ENCODE measurements around the gene ZNF746.

ZNF746 gene

GRCh38 chr7:149496642-149497391 is 792 bp downstream of the ZNF746 start:
- WGBS = 5% methylated on average over 26 of the region's 51 CpGs
- Histone ChIP-seq H3K9ac (ENCODE audit: low read length) (peak overlapping the region; percentile 95), H3K4me3 (ENCODE audit: insufficient read depth in 1 of 2, low read depth in 1 of 2, low read length in 2 of 2) (peak overlapping the region; percentile 84 to 92), H3K4me1 (ENCODE audit: control insufficient read depth, insufficient read depth, low read depth, low read length) (peaks cover 7% of the 10 kb centered on the region), H2BK5ac (ENCODE audit: low read depth, low read length, poor library complexity, severe bottlenecking) (peak overlapping the region; percentile 92), H3K18ac (ENCODE audit: low read depth in 1 of 2, low read length in 2 of 2) (peak overlapping the region; percentile 73 to 82), H3K4ac (ENCODE audit: low read depth in 1 of 2, low read length in 2 of 2) (peak overlapping the region in 1 of 2 experiments; percentile 94), H4K8ac (ENCODE audit: low read length) (peak overlapping the region; percentile 91), H2BK120ac (ENCODE audit: low read depth, low read length) (peak overlapping the region; percentile 55), H3K23ac (ENCODE audit: low read length in 2 of 2) (peak overlapping the region in 1 of 2 experiments; percentile 93), H2AFZ (ENCODE audit: low read depth, low read length) (no peak overlapping the region), H3K27ac (ENCODE audit: low read length, poor library complexity, severe bottlenecking) (peak overlapping the region; percentile 91), H3K14ac (ENCODE audit: low read length in 2 of 2) (peak overlapping the region in 1 of 2 experiments; percentile 88), H3K4me2 (ENCODE audit: low read length, poor library complexity, severe bottlenecking) (peak overlapping the region; percentile 37), H2AK5ac (ENCODE audit: low read length, severe bottlenecking) (peak overlapping the region; percentile 37), H3K27me3 (ENCODE audit: control insufficient read depth in 1 of 2, insufficient read depth in 1 of 2, low read length in 2 of 2) (peaks cover under 1 to 17% of the 10 kb centered on the region in 2 experiments), H2BK12ac (ENCODE audit: low read length in 2 of 2) (no peak overlapping the region), H3K36me3 (ENCODE audit: control insufficient read depth in 1 of 2, insufficient read depth in 2 of 2, low read depth in 1 of 2, low read length in 2 of 2) (peaks cover 20 to 22% of the 10 kb centered on the region in 2 experiments), H4K91ac (ENCODE audit: low read length) (peak overlapping the region; percentile 77), H3K79me1 (replicated peaks; ENCODE audit: low read length, poor library complexity, severe bottlenecking) (peaks cover 13% of the 10 kb centered on the region), H2BK15ac (ENCODE audit: low read depth, poor library complexity, severe bottlenecking) (peak overlapping the region; percentile 45), H3K9me3 (ENCODE audit: control insufficient read depth, low read length) (no peaks in the 10 kb centered on the region)
- DNase-seq = peak; percentile 58

- H2AK5ac ChIP-seq (ENCODE audit: low read length, severe bottlenecking) = no peak overlapping the region
- peak overlapping the region; percentile 42 to 92 for H3K4me3 ChIP-seq (ENCODE audit: insufficient read depth in 1 of 2, low read depth in 1 of 2, low read length in 2 of 2)
- H2BK15ac ChIP-seq (ENCODE audit: low read depth, poor library complexity, severe bottlenecking) = no peak overlapping the region
- H3K4me1 ChIP-seq (ENCODE audit: control insufficient read depth, insufficient read depth, low read depth, low read length) = peaks cover 7% of the 10 kb centered on the region
- peaks cover 0 to 13% of the 10 kb centered on the region in 2 experiments for H3K27me3 ChIP-seq (ENCODE audit: control insufficient read depth in 1 of 2, insufficient read depth in 1 of 2, low read length in 2 of 2)
- peak overlapping the region; percentile 95 for H3K9ac ChIP-seq (ENCODE audit: low read length)
- no peak overlapping the region for H2BK5ac ChIP-seq (ENCODE audit: low read depth, low read length, poor library complexity, severe bottlenecking)
- DNase-seq = peak; percentile 87
- H4K8ac ChIP-seq (ENCODE audit: low read length) = no peak overlapping the region
- H2AFZ ChIP-seq (ENCODE audit: low read depth, low read length) = no peak overlapping the region
- peak overlapping the region; percentile 91 for H3K27ac ChIP-seq (ENCODE audit: low read length, poor library complexity, severe bottlenecking)
- H4K91ac ChIP-seq (ENCODE audit: low read length) = no peak overlapping the region
- H2BK120ac ChIP-seq (ENCODE audit: low read depth, low read length) = peak overlapping the region; percentile 57
- peaks cover 19% of the 10 kb centered on the region for H3K79me1 ChIP-seq (replicated peaks; ENCODE audit: low read length, poor library complexity, severe bottlenecking)
- H3K4ac ChIP-seq (ENCODE audit: low read depth in 1 of 2, low read length in 2 of 2) = no peak overlapping the region
- WGBS = 55% methylated on average over 11 of the region's 13 CpGs
- H3K18ac ChIP-seq (ENCODE audit: low read depth in 1 of 2, low read length in 2 of 2) = no peak overlapping the region
- H3K36me3 ChIP-seq (ENCODE audit: control insufficient read depth in 1 of 2, insufficient read depth in 2 of 2, low read depth in 1 of 2, low read length in 2 of 2) = peaks cover 26 to 30% of the 10 kb centered on the region in 2 experiments
- H3K9me3 ChIP-seq (ENCODE audit: control insufficient read depth, low read length) = no peaks in the 10 kb centered on the region
- no peak overlapping the region for H3K23ac ChIP-seq (ENCODE audit: low read length in 2 of 2)
- peak overlapping the region; percentile 37 for H3K4me2 ChIP-seq (ENCODE audit: low read length, poor library complexity, severe bottlenecking)
- H3K14ac ChIP-seq (ENCODE audit: low read length in 2 of 2) = peak overlapping the region in 1 of 2 experiments; percentile 61
- H2BK12ac ChIP-seq (ENCODE audit: low read length in 2 of 2) = no peak overlapping the region
Measured at GRCh38 chr7:149495785-149496641, 1.6 kb downstream of the ZNF746 start.

- no peak overlapping the region for H3K27ac ChIP-seq (ENCODE audit: low read length, poor library complexity, severe bottlenecking)
- H3K36me3 ChIP-seq (ENCODE audit: control insufficient read depth in 1 of 2, insufficient read depth in 2 of 2, low read depth in 1 of 2, low read length in 2 of 2) = peaks cover 38 to 42% of the 10 kb centered on the region in 2 experiments
- H3K4me2 ChIP-seq (ENCODE audit: low read length, poor library complexity, severe bottlenecking) = no peak overlapping the region
- H3K4me1 ChIP-seq (ENCODE audit: control insufficient read depth, insufficient read depth, low read depth, low read length) = peaks cover 7% of the 10 kb centered on the region
- peak overlapping the region; percentile 95 for H3K9ac ChIP-seq (ENCODE audit: low read length)
- H3K9me3 ChIP-seq (ENCODE audit: control insufficient read depth, low read length) = no peaks in the 10 kb centered on the region
- peaks cover 28% of the 10 kb centered on the region for H3K79me1 ChIP-seq (replicated peaks; ENCODE audit: low read length, poor library complexity, severe bottlenecking)
- no peak overlapping the region for H4K91ac ChIP-seq (ENCODE audit: low read length)
- H3K14ac ChIP-seq (ENCODE audit: low read length in 2 of 2) = no peak overlapping the region
- no peak overlapping the region for H2BK15ac ChIP-seq (ENCODE audit: low read depth, poor library complexity, severe bottlenecking)
- peak overlapping the region in 1 of 2 experiments; percentile 92 for H3K4me3 ChIP-seq (ENCODE audit: insufficient read depth in 1 of 2, low read depth in 1 of 2, low read length in 2 of 2)
- DNase-seq = peak; percentile 67
- H3K18ac ChIP-seq (ENCODE audit: low read depth in 1 of 2, low read length in 2 of 2) = no peak overlapping the region
- no peak overlapping the region for H2BK12ac ChIP-seq (ENCODE audit: low read length in 2 of 2)
- H3K4ac ChIP-seq (ENCODE audit: low read depth in 1 of 2, low read length in 2 of 2) = no peak overlapping the region
- 87% methylated on average over 6 of the region's 6 CpGs for WGBS
- no peak overlapping the region for H2AFZ ChIP-seq (ENCODE audit: low read depth, low read length)
- H3K27me3 ChIP-seq (ENCODE audit: control insufficient read depth in 1 of 2, insufficient read depth in 1 of 2, low read length in 2 of 2) = peaks cover 0 to 6% of the 10 kb centered on the region in 2 experiments
- H3K23ac ChIP-seq (ENCODE audit: low read length in 2 of 2) = no peak overlapping the region
- no peak overlapping the region for H4K8ac ChIP-seq (ENCODE audit: low read length)
- H2AK5ac ChIP-seq (ENCODE audit: low read length, severe bottlenecking) = peak overlapping the region; percentile 36
- no peak overlapping the region for H2BK120ac ChIP-seq (ENCODE audit: low read depth, low read length)
- H2BK5ac ChIP-seq (ENCODE audit: low read depth, low read length, poor library complexity, severe bottlenecking) = no peak overlapping the region
Measured at GRCh38 chr7:149494738-149495368, 2.8 kb downstream of the ZNF746 start.

All from mesenchymal stem cell (in vitro differentiated cells and primary cell).